Liver (tissue), 9 donors: ENCODE results near the gene GOLGA7B. TPM values are rescaled to one million over a fixed set of nuclear protein-coding genes. Genes with fewer than 3 reads are reported as not detected.

Experiments
- DNase-seq: peaks from one replicate; pipeline ENCODE4 v3.0.0-alpha.2; 2017; ENCODE audit warnings: low spot score
- H3K27ac ChIP-seq, 2 donors: one replicate each; pipeline ENCODE4 v1.7.0; 2013; ENCODE audit warnings: inconsistent platforms in 2 of 2, low read length in 2 of 2, control low read depth in 1 of 2, low read depth in 1 of 2, mild to moderate bottlenecking in 1 of 2
- H3K27me3 ChIP-seq, 4 donors: one replicate each; pipeline versions ENCODE4 v1.6.1 to v1.7.0; 2013; ENCODE audit warnings: low read length in 3 of 4, inconsistent platforms in 1 of 4, mild to moderate bottlenecking in 1 of 4, moderate library complexity in 1 of 4; ENCODE audit not compliant: control insufficient read depth in 4 of 4, insufficient read depth in 4 of 4
- H3K36me3 ChIP-seq, 4 donors: one replicate each; pipeline versions ENCODE4 v1.6.1 to v1.7.0; 2013; ENCODE audit warnings: low read length in 3 of 4, mild to moderate bottlenecking in 3 of 4, low read depth in 1 of 4, moderate library complexity in 1 of 4; ENCODE audit not compliant: control insufficient read depth in 4 of 4, insufficient read depth in 3 of 4
- H3K4me1 ChIP-seq, 4 donors: one replicate each; pipeline versions ENCODE4 v1.6.1 to v1.7.0; 2013; ENCODE audit warnings: low read length in 3 of 4, mild to moderate bottlenecking in 3 of 4, moderate library complexity in 1 of 4; ENCODE audit not compliant: control insufficient read depth in 4 of 4, insufficient read depth in 4 of 4
- H3K4me3 ChIP-seq, 3 donors: one replicate each; pipeline versions ENCODE4 v1.6.1 to v1.7.0; 2013; ENCODE audit warnings: low read length in 3 of 3, control low read depth in 1 of 3, low read depth in 1 of 3, mild to moderate bottlenecking in 1 of 3
- H3K9ac ChIP-seq, 2 donors: one replicate each; pipeline ENCODE4 v1.7.0; 2013; ENCODE audit warnings: low read length in 2 of 2, mild to moderate bottlenecking in 2 of 2, moderate library complexity in 2 of 2, control low read depth in 1 of 2, low read depth in 1 of 2
- H3K9me3 ChIP-seq, 4 donors: one replicate each; pipeline versions ENCODE4 v1.6.1 to v1.7.0; 2013; ENCODE audit warnings: low read length in 3 of 4; ENCODE audit not compliant: control insufficient read depth in 4 of 4
- ATF3 ChIP-seq: IDR thresholded peaks from 2 replicates; pipeline ENCODE4 v1.6.1; 2016; ENCODE audit warnings: antibody characterized with exemption
- CTCF ChIP-seq: fragments of 150-350 bp; IDR thresholded peaks from 2 replicates; pipeline ENCODE4 v1.5.1; 2017; ENCODE audit warnings: improper control_type of control experiment, low read depth, low read length; ENCODE audit not compliant: missing input control
- EGR1 ChIP-seq, 2 donors: IDR thresholded peaks; 2 replicates each; pipeline ENCODE4 v1.6.1; 2016 to 2018; ENCODE audit warnings: antibody characterized with exemption in 2 of 2, low read depth in 2 of 2
- FOXA1 ChIP-seq: IDR thresholded peaks from 2 replicates; pipeline ENCODE4 v1.6.1; 2016; ENCODE audit warnings: antibody characterized with exemption
- FOXA2 ChIP-seq: IDR thresholded peaks from 2 replicates; pipeline ENCODE4 v1.6.1; 2016; ENCODE audit warnings: antibody characterized with exemption
- GABPA ChIP-seq, 2 donors: IDR thresholded peaks in 1 of 2; conservative IDR thresholded peaks in 1 of 2; 2 replicates each; pipeline ENCODE4 v1.6.1; 2016; ENCODE audit warnings: antibody characterized with exemption in 2 of 2, mild to moderate bottlenecking in 1 of 2, moderate library complexity in 1 of 2
- HNF4A ChIP-seq, 2 donors: conservative IDR thresholded peaks; 2 replicates each; pipeline ENCODE4 v1.6.1; 2016; ENCODE audit warnings: antibody characterized with exemption in 2 of 2, mild to moderate bottlenecking in 2 of 2
- HNF4G ChIP-seq: IDR thresholded peaks from 2 replicates; pipeline ENCODE4 v1.6.1; 2016; ENCODE audit warnings: antibody characterized with exemption
- JUND ChIP-seq, 2 donors: IDR thresholded peaks; 2 replicates each; pipeline ENCODE4 v1.6.1; 2016; ENCODE audit warnings: antibody characterized with exemption in 2 of 2
- MAX ChIP-seq: IDR thresholded peaks from 2 replicates; pipeline ENCODE4 v1.6.1; 2016; ENCODE audit warnings: antibody characterized with exemption
- NR2F2 ChIP-seq: IDR thresholded peaks from 2 replicates; pipeline ENCODE4 v1.6.1; 2016; ENCODE audit warnings: antibody characterized with exemption
- RAD21 ChIP-seq, 2 donors: IDR thresholded peaks; 2 replicates each; pipeline ENCODE4 v1.6.1; 2016; ENCODE audit warnings: antibody characterized with exemption in 2 of 2, mild to moderate bottlenecking in 2 of 2
- REST ChIP-seq: IDR thresholded peaks from 2 replicates; pipeline ENCODE4 v1.6.1; 2016; ENCODE audit warnings: antibody characterized with exemption, mild to moderate bottlenecking
- RXRA ChIP-seq, 2 donors: IDR thresholded peaks; 2 replicates each; pipeline ENCODE4 v1.6.1; 2017 to 2018; ENCODE audit warnings: antibody characterized with exemption in 2 of 2, mild to moderate bottlenecking in 1 of 2
- SP1 ChIP-seq: IDR thresholded peaks from 2 replicates; pipeline ENCODE4 v1.6.1; 2018; ENCODE audit warnings: antibody characterized with exemption, mild to moderate bottlenecking
- TAF1 ChIP-seq: conservative IDR thresholded peaks from 2 replicates; pipeline ENCODE4 v1.6.1; 2016; ENCODE audit warnings: antibody characterized with exemption, mild to moderate bottlenecking
- YY1 ChIP-seq: IDR thresholded peaks from 2 replicates; pipeline ENCODE4 v1.6.1; 2016; ENCODE audit warnings: antibody characterized with exemption, mild to moderate bottlenecking
- ZBTB33 ChIP-seq: IDR thresholded peaks from 2 replicates; pipeline ENCODE4 v1.6.1; 2016; ENCODE audit warnings: antibody characterized with exemption
- WGBS: extraction: QIAGEN DNeasy Blood & Tissue Kit; methylation state at CpG from one replicate; pipeline ENCODE4 v1.1.7; 2013; 5-methylcytosine and 5-hydroxymethylcytosine counted together
- polyA plus RNA-seq, 2 donors: library from polyadenylated mRNA; stranded (reverse) in 1 of 2; unstranded in 1 of 2; fragments of 200-250 nt in 1 of 2; fragments of >200 nt in 1 of 2; fragmentation: Nextera tagmentation in 1 of 2; extraction: Ambion mirVana in 1 of 2; gene quantifications; one replicate each; pipeline versions ENCODE4 v1.2.1 to v1.2.3, GENCODE V29; 2013 to 2015
- total RNA-seq, 2 donors: library from RNA; depleted of rRNA; stranded (reverse); fragments of >200 nt; gene quantifications; one replicate each; pipeline ENCODE4 v1.2.3, GENCODE V29; 2014
- donor health status: healthy.
- donor health status: healthy.
- donor health status: healthy.
- donor health status: healthy.
- donor health status: healthy.

Gene GOLGA7B
- total and polyA plus RNA-seq, 4 donors, result 0.05 to 0.63 (median 0.40) TPM

- no peaks in the 10 kb centered on the region for H3K27me3 ChIP-seq
- H3K27ac ChIP-seq, result no peak overlapping the region
- no peak overlapping the region for H3K4me3 ChIP-seq
- 89% methylated on average over 6 of the region's 6 CpGs for WGBS
- H3K4me1 ChIP-seq, result no peaks in the 10 kb centered on the region
- TF ChIP-seq EGR1 (IDR thresholded peaks at IDR 0.05; ENCODE audit: low read depth in 2 of 2), result no peak
- no peak for TF ChIP-seq RXRA (IDR thresholded peaks at IDR 0.05)
- TF ChIP-seq SP1, result no peak
- no peaks in the 10 kb centered on the region for H3K9me3 ChIP-seq
- no peak overlapping the region for H3K9ac ChIP-seq
- no peaks in the 10 kb centered on the region for H3K36me3 ChIP-seq
- DNase-seq, result no peak
These were observed 43.7 kb upstream of the GOLGA7B start for GRCh38 chr10:97805949-97806348.

- Histone ChIP-seq H3K36me3 (no peaks in the 10 kb centered on the region), H3K4me1 (no peaks in the 10 kb centered on the region), H3K27ac (no peak overlapping the region), H3K9ac (no peak overlapping the region), H3K9me3 (no peaks in the 10 kb centered on the region), H3K27me3 (no peaks in the 10 kb centered on the region), H3K4me3 (no peak overlapping the region)
- WGBS, result 87% methylated on average over 7 of the region's 7 CpGs
- no peak for DNase-seq
- TF ChIP-seq RXRA (IDR thresholded peaks at IDR 0.05) (no peak), MAX (no peak), SP1 (no peak), TAF1 (no peak), ATF3 (no peak), HNF4A (conservative IDR thresholded peaks at IDR 0.05) (no peak), JUND (IDR thresholded peaks at IDR 0.05) (no peak), EGR1 (IDR thresholded peaks at IDR 0.05; ENCODE audit: low read depth in 2 of 2) (no peak), YY1 (no peak), CTCF (no peak), RAD21 (IDR thresholded peaks at IDR 0.05) (no peak), HNF4G (no peak), REST (no peak), ZBTB33 (no peak), FOXA1 (no peak), GABPA (IDR thresholded peaks at IDR 0.05 in 1 of 2, conservative IDR thresholded peaks at IDR 0.05 in 1 of 2) (no peak), FOXA2 (no peak), NR2F2 (no peak)
These were observed 39.2 kb upstream of the GOLGA7B start for GRCh38 chr10:97810446-97810845.
